OCI-LY1 (cell line): ENCODE data around the gene ADAMTS14.
A peak's percentile ranks its signal among the peaks of the same experiment; 100 is the strongest.

Experiments used
- H2AFZ ChIP-seq: fragments of 200-600 bp; sonication (generic), shearing (Covaris generic); 2 replicates; pipeline ENCODE4 v1.6.0; 2014; ENCODE audit warnings: antibody characterized with exemption, mild to moderate bottlenecking, low read length
- H3F3A ChIP-seq: fragments of 200-600 bp; sonication (generic), shearing (Covaris generic); 2 replicates; pipeline ENCODE4 v1.6.0; 2014; ENCODE audit warnings: mild to moderate bottlenecking, antibody characterized with exemption, low read length, moderate library complexity; ENCODE audit not compliant: insufficient read depth
- H3K27ac ChIP-seq: fragments of 200-600 bp; sonication (generic); 2 replicates; pipeline ENCODE4 v1.5.1; 2014; ENCODE audit warnings: low read length, mixed run types, mild to moderate bottlenecking, low read depth; ENCODE audit not compliant: poor library complexity, severe bottlenecking
- H3K27me3 ChIP-seq: fragments of 200-600 bp; sonication (generic); 2 replicates; pipeline ENCODE4 v1.6.0; 2014; ENCODE audit warnings: antibody characterized with exemption, mild to moderate bottlenecking, low read length, moderate library complexity; ENCODE audit not compliant: insufficient read depth
- H3K36me3 ChIP-seq: fragments of 200-600 bp; sonication (generic); 2 replicates; pipeline ENCODE4 v1.6.1; 2014; ENCODE audit warnings: mild to moderate bottlenecking, antibody characterized with exemption, low read length, moderate library complexity, mixed read lengths; ENCODE audit not compliant: insufficient read depth
- H3K4me1 ChIP-seq: fragments of 200-600 bp; sonication (generic); 2 replicates; pipeline ENCODE4 v1.5.1; 2014; ENCODE audit warnings: mild to moderate bottlenecking, low read length, moderate library complexity; ENCODE audit not compliant: insufficient read depth, severe bottlenecking
- H3K4me2 ChIP-seq: fragments of 200-600 bp; sonication (generic), shearing (Covaris generic); 2 replicates; pipeline ENCODE4 v1.6.1; 2014; ENCODE audit warnings: low read length
- H3K4me3 ChIP-seq: fragments of 200-600 bp; sonication (generic); 2 replicates; pipeline ENCODE4 v1.5.1; 2014; ENCODE audit warnings: low read length, low read depth, mild to moderate bottlenecking, mixed read lengths; ENCODE audit not compliant: poor library complexity, severe bottlenecking
- H3K79me2 ChIP-seq: fragments of 200-600 bp; shearing (Covaris generic); 2 replicates; pipeline ENCODE4 v1.6.1; 2016; ENCODE audit warnings: mixed run types, low read length, mixed read lengths; ENCODE audit not compliant: insufficient read depth
- H3K9ac ChIP-seq: fragments of 200-600 bp; sonication (generic), shearing (Covaris generic); 2 replicates; pipeline ENCODE4 v1.6.1; 2014; ENCODE audit warnings: mild to moderate bottlenecking, low read length, mixed read lengths
- H3K9me2 ChIP-seq: fragments of 200-600 bp; sonication (generic), shearing (Covaris generic); 2 replicates; pipeline ENCODE4 v1.6.1; 2014; ENCODE audit warnings: low read depth, mild to moderate bottlenecking, low read length, mixed read lengths
- H3K9me3 ChIP-seq: fragments of 200-600 bp; shearing (Covaris generic); 2 replicates; pipeline ENCODE4 v1.6.1; 2014; ENCODE audit warnings: low read length, mixed read lengths
- H4K20me1 ChIP-seq: fragments of 200-600 bp; sonication (generic), shearing (Covaris generic); 2 replicates; pipeline ENCODE4 v1.6.0; 2016; ENCODE audit warnings: mild to moderate bottlenecking, low read length; ENCODE audit not compliant: insufficient read depth
- EZH2 ChIP-seq: fragments of 200-600 bp; sonication (generic), shearing (Covaris generic); IDR thresholded peaks from 2 replicates; pipeline ENCODE4 v1.8.0; 2017; ENCODE audit warnings: borderline replicate concordance, mixed run types, mild to moderate bottlenecking, antibody characterized with exemption, low read length, moderate library complexity, mixed read lengths
- TF ChIP-seq, protein P1 (sequence below): fragments of 200-600 bp; sonication (generic), shearing (Covaris generic); IDR thresholded peaks from 2 replicates; pipeline ENCODE4 v1.5.1; 2017; ENCODE audit warnings: mild to moderate bottlenecking, antibody characterized with exemption, low read length, moderate library complexity, mixed read lengths

ADAMTS14 gene

DNA sequence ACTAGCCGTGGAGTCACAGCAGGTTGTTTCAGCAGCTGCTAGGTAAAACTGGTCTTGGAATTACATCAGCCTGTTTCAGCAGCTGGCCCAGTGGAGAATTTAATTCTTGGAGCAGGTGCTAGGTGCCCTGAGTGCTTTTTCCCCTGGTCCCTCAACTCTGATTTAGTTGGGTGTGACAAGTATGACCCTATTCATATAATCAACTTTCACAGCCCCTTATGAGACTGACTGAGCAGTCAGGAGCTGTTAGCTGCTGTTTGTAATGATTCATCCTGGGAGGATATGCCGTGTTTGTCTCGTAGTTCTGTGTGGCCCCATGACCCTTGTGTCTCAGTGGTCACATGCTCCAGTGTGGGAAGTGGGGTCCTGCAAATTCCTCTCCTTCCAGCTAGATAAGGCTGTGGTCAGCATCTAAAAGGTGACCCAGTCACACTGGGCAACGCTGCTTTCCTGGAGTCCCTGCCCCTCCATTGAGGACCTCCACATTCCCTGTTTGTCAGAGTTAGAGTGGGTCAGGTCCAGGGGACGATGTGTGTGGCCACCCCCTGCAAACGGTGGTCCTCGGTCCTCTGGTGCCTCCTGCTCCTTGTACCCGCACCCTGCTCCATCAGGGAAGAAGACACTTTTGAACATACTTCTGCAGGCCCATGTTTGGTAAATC, 84.5 kb downstream of the ADAMTS14 start:
- no peaks in the 10 kb centered on the region for H3K9me3 ChIP-seq
- TF ChIP-seq, protein P1, sequence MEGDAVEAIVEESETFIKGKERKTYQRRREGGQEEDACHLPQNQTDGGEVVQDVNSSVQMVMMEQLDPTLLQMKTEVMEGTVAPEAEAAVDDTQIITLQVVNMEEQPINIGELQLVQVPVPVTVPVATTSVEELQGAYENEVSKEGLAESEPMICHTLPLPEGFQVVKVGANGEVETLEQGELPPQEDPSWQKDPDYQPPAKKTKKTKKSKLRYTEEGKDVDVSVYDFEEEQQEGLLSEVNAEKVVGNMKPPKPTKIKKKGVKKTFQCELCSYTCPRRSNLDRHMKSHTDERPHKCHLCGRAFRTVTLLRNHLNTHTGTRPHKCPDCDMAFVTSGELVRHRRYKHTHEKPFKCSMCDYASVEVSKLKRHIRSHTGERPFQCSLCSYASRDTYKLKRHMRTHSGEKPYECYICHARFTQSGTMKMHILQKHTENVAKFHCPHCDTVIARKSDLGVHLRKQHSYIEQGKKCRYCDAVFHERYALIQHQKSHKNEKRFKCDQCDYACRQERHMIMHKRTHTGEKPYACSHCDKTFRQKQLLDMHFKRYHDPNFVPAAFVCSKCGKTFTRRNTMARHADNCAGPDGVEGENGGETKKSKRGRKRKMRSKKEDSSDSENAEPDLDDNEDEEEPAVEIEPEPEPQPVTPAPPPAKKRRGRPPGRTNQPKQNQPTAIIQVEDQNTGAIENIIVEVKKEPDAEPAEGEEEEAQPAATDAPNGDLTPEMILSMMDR: no peak
- TF ChIP-seq EZH2: no peak

DNA sequence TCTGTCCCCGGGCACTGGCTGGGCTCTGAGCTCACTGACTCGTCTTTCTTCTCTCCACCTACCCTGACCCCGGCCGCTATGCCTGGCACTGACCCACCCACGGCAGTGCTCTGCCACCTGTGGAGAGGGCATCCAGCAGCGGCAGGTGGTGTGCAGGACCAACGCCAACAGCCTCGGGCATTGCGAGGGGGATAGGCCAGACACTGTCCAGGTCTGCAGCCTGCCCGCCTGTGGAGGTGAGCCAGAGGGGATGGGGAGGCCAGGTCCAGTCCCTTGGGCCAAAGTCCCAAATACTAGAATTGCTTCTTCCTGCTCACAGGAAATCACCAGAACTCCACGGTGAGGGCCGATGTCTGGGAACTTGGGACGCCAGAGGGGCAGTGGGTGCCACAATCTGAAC, 85.5 kb downstream of the ADAMTS14 start:
- H3K27me3 ChIP-seq: no peaks in the 10 kb centered on the region
- no peaks in the 10 kb centered on the region for H3K9me3 ChIP-seq
- no peaks in the 10 kb centered on the region for H4K20me1 ChIP-seq
- H3K4me3 ChIP-seq: no peak overlapping the region
- no peak overlapping the region for H3K27ac ChIP-seq
- H3K9me2 ChIP-seq: no peaks in the 10 kb centered on the region
- no peak for TF ChIP-seq EZH2
- TF ChIP-seq, protein P1: no peak
- H2AFZ ChIP-seq: no peak overlapping the region
- H3K79me2 ChIP-seq: no peaks in the 10 kb centered on the region
- H3K4me2 ChIP-seq: no peak overlapping the region
- H3K9ac ChIP-seq: no peak overlapping the region
- H3K4me1 ChIP-seq: no peaks in the 10 kb centered on the region
- H3K36me3 ChIP-seq: no peaks in the 10 kb centered on the region
- no peaks in the 10 kb centered on the region for H3F3A ChIP-seq

More for the DNA sequence above, 84.5 kb downstream of the ADAMTS14 start:
- H3K4me2 ChIP-seq: no peak overlapping the region
- no peak overlapping the region for H2AFZ ChIP-seq
- H3K79me2 ChIP-seq: no peaks in the 10 kb centered on the region
- no peaks in the 10 kb centered on the region for H3F3A ChIP-seq
- no peaks in the 10 kb centered on the region for H3K27me3 ChIP-seq
- H3K4me3 ChIP-seq: no peak overlapping the region
- H3K9ac ChIP-seq: no peak overlapping the region
- H4K20me1 ChIP-seq: no peaks in the 10 kb centered on the region
- H3K36me3 ChIP-seq: no peaks in the 10 kb centered on the region
- H3K27ac ChIP-seq: no peak overlapping the region
- no peaks in the 10 kb centered on the region for H3K4me1 ChIP-seq
- H3K9me2 ChIP-seq: no peaks in the 10 kb centered on the region

DNA sequence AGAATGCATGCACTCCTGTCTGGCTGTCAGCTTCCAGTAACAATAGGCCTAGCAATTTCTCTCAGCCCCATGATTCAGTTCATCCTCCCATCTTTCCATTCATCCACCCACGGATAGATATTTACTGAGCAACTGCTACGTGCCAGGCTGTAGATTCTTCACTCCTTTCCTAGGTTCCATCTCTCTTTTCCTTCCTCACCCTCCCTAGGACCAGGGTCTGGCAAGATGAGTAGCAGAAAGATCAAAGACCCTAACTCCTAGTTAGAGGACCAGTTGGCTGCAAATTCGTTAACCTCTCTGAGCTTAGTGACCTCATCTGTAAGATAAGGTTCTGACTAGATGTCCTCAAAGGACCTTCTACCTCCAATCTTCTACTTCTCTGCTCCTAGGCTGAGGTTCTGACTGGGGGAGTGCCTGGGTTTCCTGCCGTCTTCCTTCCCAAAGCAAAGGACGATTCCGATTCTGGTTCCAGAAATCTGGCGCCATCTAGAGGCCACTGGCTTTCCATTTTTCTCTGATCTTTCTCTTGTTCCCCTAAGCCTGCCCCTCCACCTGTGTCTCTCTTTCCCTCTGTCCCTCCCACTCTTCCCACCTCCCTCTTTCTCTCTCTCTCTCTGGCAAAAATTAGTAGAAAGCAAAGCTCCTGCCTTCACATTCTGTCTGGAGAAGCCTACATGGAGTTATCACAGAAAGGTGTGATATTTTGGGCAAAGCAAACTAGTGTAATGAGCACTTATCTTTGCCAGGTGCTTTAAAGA, 86.6 kb downstream of the ADAMTS14 start:
- no peak overlapping the region for H2AFZ ChIP-seq
- no peak overlapping the region for H3K9ac ChIP-seq

More for the DNA sequence above, 86.6 kb downstream of the ADAMTS14 start:
- Histone ChIP-seq H3K4me2 (no peak overlapping the region), H3K36me3 (no peaks in the 10 kb centered on the region), H3K79me2 (no peaks in the 10 kb centered on the region), H3K9me3 (no peaks in the 10 kb centered on the region), H4K20me1 (no peaks in the 10 kb centered on the region), H3K27me3 (no peaks in the 10 kb centered on the region; the same call in 1 of the 2 replicates), H3K4me3 (no peak overlapping the region), H3K9me2 (no peaks in the 10 kb centered on the region), H3F3A (no peaks in the 10 kb centered on the region), H3K4me1 (no peaks in the 10 kb centered on the region), H3K27ac (no peak overlapping the region)
- TF ChIP-seq, protein P1: peak; percentile 75
- TF ChIP-seq EZH2: no peak
